A204.1 (cell line): ENCODE data around the gene ANKRD60.

Experiments
- FAIRE-seq: peaks from 2 replicates; lab custom pipeline; 2012; peaks lifted over from hg19 to GRCh38; lab: Jason Lieb, UNC

ANKRD60 gene

GRCh38 chr20:58228484-58229197 lies at the start of gene ANKRD60:
ANKRD60 (minus strand) TSS chr20:58228653; CDS start chr20:58228653, 0 bp downstream.
- no peak for FAIRE-seq

- FAIRE-seq = no peak
Observed at GRCh38 chr20:58277578-58278472, 49.4 kb upstream of the ANKRD60 start.

GRCh38 chr20:58277107-58277506 lies 48.7 kb upstream of the ANKRD60 start:
- no peak for FAIRE-seq

- FAIRE-seq = peak; percentile 21
Observed at GRCh38 chr20:58274384-58274783, 45.9 kb upstream of the ANKRD60 start.

- FAIRE-seq = no peak
Observed at GRCh38 chr20:58271606-58272351, 43.3 kb upstream of the ANKRD60 start.

- FAIRE-seq = no peak
Observed at GRCh38 chr20:58268936-58269619, 40.6 kb upstream of the ANKRD60 start.

GRCh38 chr20:58268421-58268821 lies 40.0 kb upstream of the ANKRD60 start:
- FAIRE-seq = no peak

- no peak for FAIRE-seq
Observed at GRCh38 chr20:58267389-58268215, 39.1 kb upstream of the ANKRD60 start.

GRCh38 chr20:58264271-58264670 lies 35.8 kb upstream of the ANKRD60 start:
- FAIRE-seq = no peak

GRCh38 chr20:58261660-58262059 lies 33.2 kb upstream of the ANKRD60 start:
- no peak for FAIRE-seq

GRCh38 chr20:58260006-58260405 lies 31.6 kb upstream of the ANKRD60 start:
- no peak for FAIRE-seq

GRCh38 chr20:58256842-58257241 lies 28.4 kb upstream of the ANKRD60 start:
- FAIRE-seq = no peak

- FAIRE-seq = no peak
Observed at GRCh38 chr20:58256307-58256706, 27.9 kb upstream of the ANKRD60 start.

- no peak for FAIRE-seq
Observed at GRCh38 chr20:58254890-58255289, 26.4 kb upstream of the ANKRD60 start.

GRCh38 chr20:58251979-58252591 lies 23.6 kb upstream of the ANKRD60 start:
- no peak for FAIRE-seq

- no peak for FAIRE-seq
Observed at GRCh38 chr20:58251348-58251978, 23.0 kb upstream of the ANKRD60 start.

GRCh38 chr20:58246346-58246745 lies 17.9 kb upstream of the ANKRD60 start:
- FAIRE-seq = no peak

GRCh38 chr20:58245931-58246330 lies 17.5 kb upstream of the ANKRD60 start:
- no peak for FAIRE-seq

GRCh38 chr20:58245181-58245891 lies 16.9 kb upstream of the ANKRD60 start:
- FAIRE-seq = no peak
